Right hindlimb (tissue), 1 donor: ENCODE data around the gene S100A8.

ENCODE experiments used
- DNase-seq: peaks from one replicate; pipeline ENCODE4 v3.0.0-alpha.2; 2018

The S100A8 gene

GRCh38 chr1:153345187-153346076, 45.4 kb downstream of the S100A8 start:
- DNase-seq: no peak

GRCh38 chr1:153344718-153345025, 46.2 kb downstream of the S100A8 start:
- DNase-seq: no peak

- DNase-seq: no peak
Measured at GRCh38 chr1:153343811-153344717, 46.8 kb downstream of the S100A8 start.

DNA sequence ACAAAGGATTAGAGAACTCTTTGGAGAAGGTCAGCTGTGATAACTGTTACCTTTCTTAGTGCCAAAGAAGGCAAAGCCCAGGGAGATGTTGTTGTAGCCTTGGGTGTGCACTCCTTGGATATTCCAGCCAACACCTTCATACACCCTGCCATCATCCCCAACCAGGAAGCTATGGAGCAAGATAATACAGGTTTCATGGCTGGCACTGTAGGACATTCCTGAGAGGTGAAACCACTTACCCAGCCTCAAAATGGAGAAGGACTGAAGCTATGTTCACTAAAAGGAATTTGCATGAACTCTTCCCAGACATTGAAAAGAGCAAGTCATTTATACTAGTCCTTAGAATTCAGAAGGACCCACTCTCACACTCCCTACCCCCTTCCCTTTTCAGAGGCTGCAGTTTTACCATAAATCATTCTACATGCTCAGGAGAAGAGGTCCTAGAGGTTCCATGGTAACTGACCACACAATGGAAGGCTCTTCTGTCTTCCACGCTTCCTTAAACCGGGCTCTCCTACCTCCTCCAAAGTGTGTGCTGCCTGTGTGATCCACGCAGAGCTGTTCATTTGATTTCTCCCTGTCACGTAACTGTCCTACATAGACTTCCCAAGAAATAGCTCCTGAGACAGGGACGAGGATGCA, 47.7 kb downstream of the S100A8 start:
- DNase-seq: no peak

GRCh38 chr1:153342178-153342577, 48.7 kb downstream of the S100A8 start:
- no peak for DNase-seq

GRCh38 chr1:153341431-153341934, 49.4 kb downstream of the S100A8 start:
- no peak for DNase-seq

DNA sequence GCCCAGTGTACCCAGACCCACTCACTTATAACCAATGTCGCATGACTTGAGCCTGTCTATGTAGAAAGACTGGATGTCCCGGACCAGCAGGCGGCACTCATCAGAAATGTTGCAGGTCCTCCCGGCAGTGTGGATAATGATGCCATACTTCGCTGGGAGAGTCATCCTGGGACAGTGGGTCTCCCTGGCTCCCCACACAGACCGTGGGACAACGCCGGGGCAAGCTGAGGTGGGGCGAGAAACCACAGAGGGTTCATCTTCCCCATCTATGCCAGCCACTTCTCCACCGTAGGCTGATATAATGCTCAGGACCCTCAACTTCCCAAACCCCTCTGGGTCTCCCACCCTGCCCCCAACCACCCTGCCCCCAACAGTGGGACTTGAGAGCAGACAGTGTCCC, 50.5 kb downstream of the S100A8 start:
- DNase-seq: no peak
